Panc1 (cell line): ENCODE measurements around the gene RNASEH1.

Source experiments
- CTCF ChIP-seq: fragments of 450-650 bp; IDR thresholded peaks from 2 replicates; pipeline ENCODE4 v1.5.1; 2017; ENCODE audit warnings: mild to moderate bottlenecking
- POLR2AphosphoS5 ChIP-seq: IDR thresholded peaks from 2 replicates; pipeline ENCODE4 v1.6.1; 2012; ENCODE audit warnings: mild to moderate bottlenecking, low read depth, low read length, moderate library complexity
- REST ChIP-seq, 2 experiments: IDR thresholded peaks; 2 replicates each; pipeline ENCODE4 v1.6.1; 2011 to 2012; ENCODE audit warnings: low read depth in 2 of 2, control low read depth in 1 of 2, low read length in 1 of 2, mild to moderate bottlenecking in 1 of 2, moderate library complexity in 1 of 2; ENCODE audit not compliant: insufficient read depth in 1 of 2
- SIN3A ChIP-seq: IDR thresholded peaks from 2 replicates; pipeline ENCODE4 v1.6.1; 2012; ENCODE audit warnings: low read depth, mild to moderate bottlenecking, low read length, moderate library complexity, borderline replicate concordance; ENCODE audit not compliant: insufficient read depth

GRCh38 chr2:3571284-3571683 is 13.2 kb upstream of the RNASEH1 start:
- TF ChIP-seq POLR2AphosphoS5 = no peak
- TF ChIP-seq CTCF = no peak
- TF ChIP-seq REST (IDR thresholded peaks at IDR 0.05; ENCODE audit: insufficient read depth in 1 of 2, low read depth in 2 of 2, low read length in 1 of 2) = no peak
- no peak for TF ChIP-seq SIN3A
